SK-N-SH (cell line): Measurements from ENCODE around the gene SSPN. TPM values are rescaled to one million over a fixed set of nuclear protein-coding genes. Genes with fewer than 3 reads are reported as not detected.

Experiments used
- CTCF ChIA-PET: fragments of 300-600, 350-600 bp; formaldehyde crosslinking; extraction: SDS; loops from one replicate; lab custom pipeline; 2021; lab: Yijun Ruan, JAX
- POLR2A ChIA-PET: fragments of 350-600 bp; sonication (Branson Sonifier 250); formaldehyde crosslinking; extraction: SDS; loops from one replicate; lab custom pipeline; 2020; ENCODE audit warnings: antibody characterized with exemption, inconsistent platforms; lab: Yijun Ruan, JAX
- DNase-seq: peaks from one replicate; pipeline ENCODE4 v3.0.0; 2012
- H2AFZ ChIP-seq: fragments of 200-600 bp; sonication (generic); 2 replicates; pipeline ENCODE4 v1.8.1; 2016; ENCODE audit warnings: antibody characterized with exemption, mild to moderate bottlenecking, low read depth
- H3F3A ChIP-seq: fragments of 200-600 bp; sonication (generic); replicated peaks from 2 replicates; pipeline ENCODE3; 2016; ENCODE audit warnings: antibody characterized with exemption, mild to moderate bottlenecking; ENCODE audit not compliant: insufficient read depth
- H3K27ac ChIP-seq, 2 experiments: fragments of 200-500 bp in 1 of 2; fragments of 200-600 bp in 1 of 2; sonication (Bioruptor generic) in 1 of 2; sonication (generic), shearing (Covaris generic) in 1 of 2; 2 replicates each; pipeline versions ENCODE4 v1.5.1 to v1.6.1; 2014 to 2016; ENCODE audit warnings: low read depth in 2 of 2, inconsistent platforms in 1 of 2, low read length in 1 of 2, mild to moderate bottlenecking in 1 of 2, mixed read lengths in 1 of 2
- H3K27me3 ChIP-seq: fragments of 200-600 bp; sonication (generic), shearing (Covaris generic); 2 replicates; pipeline ENCODE4 v1.6.1; 2016; ENCODE audit warnings: mixed run types; ENCODE audit not compliant: insufficient read depth
- H3K36me3 ChIP-seq, 2 experiments: fragments of 200-500 bp in 1 of 2; fragments of 200-600 bp in 1 of 2; sonication (Bioruptor generic) in 1 of 2; sonication (generic) in 1 of 2; replicated peaks in 1 of 2; 2 replicates each; pipeline versions ENCODE3 to v1.5.1; 2014 to 2016; ENCODE audit warnings: low read length in 1 of 2, mild to moderate bottlenecking in 1 of 2; ENCODE audit not compliant: insufficient read depth in 2 of 2, control insufficient read depth in 1 of 2
- H3K4me1 ChIP-seq, 2 experiments: fragments of 200-500 bp in 1 of 2; fragments of 200-600 bp in 1 of 2; sonication (Bioruptor generic) in 1 of 2; sonication (generic), shearing (Covaris generic) in 1 of 2; 2 replicates each; pipeline versions ENCODE4 v1.5.1 to v1.6.1; 2014 to 2016; ENCODE audit warnings: low read depth in 1 of 2, low read length in 1 of 2, mixed run types in 1 of 2; ENCODE audit not compliant: insufficient read depth in 2 of 2, control insufficient read depth in 1 of 2
- H3K4me2 ChIP-seq: fragments of 200-600 bp; sonication (generic), shearing (Covaris generic); 2 replicates; pipeline ENCODE4 v1.6.1; 2017; ENCODE audit warnings: mixed run types
- H3K4me3 ChIP-seq, 2 experiments: fragments of 200-500 bp in 1 of 2; fragments of 200-600 bp in 1 of 2; sonication (Bioruptor generic) in 1 of 2; sonication (generic), shearing (Covaris generic) in 1 of 2; 2 replicates each; pipeline versions ENCODE4 v1.5.1 to v1.8.1; 2014 to 2016; ENCODE audit warnings: low read depth in 2 of 2, inconsistent platforms in 1 of 2, low read length in 1 of 2, mild to moderate bottlenecking in 1 of 2, mixed read lengths in 1 of 2, moderate library complexity in 1 of 2
- H3K79me2 ChIP-seq: fragments of 200-600 bp; sonication (generic); 2 replicates; pipeline ENCODE4 v1.8.1; 2017; ENCODE audit warnings: mild to moderate bottlenecking; ENCODE audit not compliant: insufficient read depth
- H3K9ac ChIP-seq: fragments of 200-600 bp; sonication (generic); 2 replicates; pipeline ENCODE4 v1.6.1; 2017; ENCODE audit warnings: mixed run types
- H3K9me2 ChIP-seq: fragments of 200-600 bp; sonication (generic); 2 replicates; pipeline ENCODE4 v1.6.1; 2017; ENCODE audit warnings: mixed run types
- H3K9me3 ChIP-seq: fragments of 200-600 bp; sonication (generic); 2 replicates; pipeline ENCODE4 v1.6.1; 2017; ENCODE audit warnings: mixed run types, mild to moderate bottlenecking, moderate library complexity
- H4K20me1 ChIP-seq: fragments of 200-600 bp; sonication (generic); 2 replicates; pipeline ENCODE4 v1.6.1; 2017; ENCODE audit warnings: mild to moderate bottlenecking, mixed run types; ENCODE audit not compliant: insufficient read depth
- CHD2 ChIP-seq: fragments of 150-350 bp; IDR thresholded peaks from 2 replicates; pipeline ENCODE4 v1.6.1; 2018; ENCODE audit warnings: low read length; ENCODE audit not compliant: partially characterized antibody
- ELF1 ChIP-seq: IDR thresholded peaks from 2 replicates; pipeline ENCODE4 v1.4.0; 2012
- EP300 ChIP-seq, 2 experiments: IDR thresholded peaks; 2 replicates each; pipeline versions ENCODE4 v1.4.0 to v1.6.1; 2012; ENCODE audit warnings: borderline replicate concordance in 1 of 2, low read depth in 1 of 2, low read length in 1 of 2
- EZH2phosphoT487 ChIP-seq: fragments of 200-600 bp; sonication (generic); IDR thresholded peaks from 2 replicates; pipeline ENCODE4 v1.6.1; 2017; ENCODE audit warnings: low read depth, mixed run types, mild to moderate bottlenecking, antibody characterized with exemption, moderate library complexity, borderline replicate concordance
- FOSL2 ChIP-seq: IDR thresholded peaks from 2 replicates; pipeline ENCODE4 v1.4.0; 2012; ENCODE audit warnings: low read depth, mild to moderate bottlenecking, moderate library complexity, borderline replicate concordance
- FOXJ3 ChIP-seq: sonication (generic); formaldehyde crosslinking; IDR thresholded peaks from 2 replicates; pipeline ENCODE4 v1.5.1; 2020; ENCODE audit warnings: mild to moderate bottlenecking, missing genetic modification reagents
- FOXM1 ChIP-seq: IDR thresholded peaks from 2 replicates; pipeline ENCODE4 v1.4.0; 2012; ENCODE audit warnings: low read depth, mild to moderate bottlenecking
- GABPA ChIP-seq: IDR thresholded peaks from 2 replicates; pipeline ENCODE4 v1.4.0; 2012; ENCODE audit warnings: low read depth, mild to moderate bottlenecking
- GATA2 ChIP-seq: sonication (generic); formaldehyde crosslinking; IDR thresholded peaks from 2 replicates; pipeline ENCODE4 v1.5.0; 2020; ENCODE audit warnings: mild to moderate bottlenecking, missing genetic modification reagents
- IRF3 ChIP-seq: fragments of 150-350 bp; IDR thresholded peaks from 2 replicates; pipeline ENCODE4 v1.6.1; 2016; ENCODE audit warnings: mild to moderate bottlenecking, low read depth, low read length
- JUND ChIP-seq: IDR thresholded peaks from 2 replicates; pipeline ENCODE4 v1.4.0; 2012
- MEF2A ChIP-seq: IDR thresholded peaks from 2 replicates; pipeline ENCODE4 v1.4.0; 2012; ENCODE audit warnings: low read depth, borderline replicate concordance
- MXI1 ChIP-seq: IDR thresholded peaks from 2 replicates; pipeline ENCODE4 v1.6.1; 2012; ENCODE audit warnings: mild to moderate bottlenecking, low read depth, low read length, improper control_type of control experiment
- NFIC ChIP-seq: IDR thresholded peaks from 2 replicates; pipeline ENCODE4 v1.4.0; 2012; ENCODE audit warnings: borderline replicate concordance
- NRF1 ChIP-seq: IDR thresholded peaks from 2 replicates; pipeline ENCODE4 v1.6.1; 2012; ENCODE audit warnings: low read depth, mild to moderate bottlenecking, low read length
- PBX3 ChIP-seq: IDR thresholded peaks from 2 replicates; pipeline ENCODE4; 2012
- RAD21 ChIP-seq: IDR thresholded peaks from 2 replicates; pipeline ENCODE4 v1.6.1; 2012; ENCODE audit warnings: mild to moderate bottlenecking, low read length
- RCOR1 ChIP-seq: fragments of 150-350 bp; IDR thresholded peaks from 2 replicates; pipeline ENCODE4 v1.6.1; 2017; ENCODE audit warnings: antibody characterized with exemption, low read length
- RFX5 ChIP-seq: IDR thresholded peaks from 2 replicates; pipeline ENCODE4 v1.6.1; 2012; ENCODE audit warnings: mild to moderate bottlenecking, improper control_type of control experiment, low read length
- RXRA ChIP-seq: IDR thresholded peaks from 2 replicates; pipeline ENCODE4 v1.4.0; 2012; ENCODE audit warnings: low read depth, mild to moderate bottlenecking, borderline replicate concordance
- SIN3A ChIP-seq: IDR thresholded peaks from 2 replicates; pipeline ENCODE4 v1.6.1; 2012; ENCODE audit warnings: low read depth, mild to moderate bottlenecking, low read length, moderate library complexity, borderline replicate concordance
- SMC3 ChIP-seq: IDR thresholded peaks from 2 replicates; pipeline ENCODE4 v1.6.1; 2012; ENCODE audit warnings: low read depth, low read length, improper control_type of control experiment
- TAF1 ChIP-seq: IDR thresholded peaks from 2 replicates; pipeline ENCODE4 v1.6.1; 2012; ENCODE audit warnings: low read depth, mild to moderate bottlenecking, low read length, moderate library complexity, borderline replicate concordance
- TCF12 ChIP-seq: IDR thresholded peaks from 2 replicates; pipeline ENCODE4 v1.4.0; 2012
- TEAD4 ChIP-seq: IDR thresholded peaks from 2 replicates; pipeline ENCODE4 v1.4.0; 2012; ENCODE audit warnings: mild to moderate bottlenecking, borderline replicate concordance; ENCODE audit not compliant: insufficient read depth
- YY1 ChIP-seq: IDR thresholded peaks from 2 replicates; pipeline ENCODE4 v1.4.0; 2012; ENCODE audit warnings: low read depth, mild to moderate bottlenecking
- WGBS: methylation state at CpG from one replicate; pipeline ENCODE4 v1.1.6; 2017; ENCODE audit warnings: low lambda C conversion rate; 5-methylcytosine and 5-hydroxymethylcytosine counted together
- polyA plus RNA-seq, 3 experiments: library from polyadenylated mRNA; depleted of rRNA; stranded (reverse); fragments of >200 nt; gene quantifications; 2 replicates each; pipeline ENCODE4 v1.2.3, GENCODE V29; 2012
- TF ChIP-seq, protein P1 (sequence below): IDR thresholded peaks from 2 replicates; pipeline ENCODE4 v1.4.0; 2012; ENCODE audit warnings: low read depth, borderline replicate concordance
- TF ChIP-seq, protein P2 (sequence below): IDR thresholded peaks from 2 replicates; pipeline ENCODE4 v1.4.0; 2012; ENCODE audit warnings: low read depth, borderline replicate concordance
- TF ChIP-seq, protein P3 (sequence below): IDR thresholded peaks from 2 replicates; pipeline ENCODE4 v1.4.0; 2012; ENCODE audit warnings: low read depth

SSPN gene
- polyA plus RNA-seq, 1 of the 3 experiments (the other 2 are of a cell fraction), result 5.9 TPM

DNA sequence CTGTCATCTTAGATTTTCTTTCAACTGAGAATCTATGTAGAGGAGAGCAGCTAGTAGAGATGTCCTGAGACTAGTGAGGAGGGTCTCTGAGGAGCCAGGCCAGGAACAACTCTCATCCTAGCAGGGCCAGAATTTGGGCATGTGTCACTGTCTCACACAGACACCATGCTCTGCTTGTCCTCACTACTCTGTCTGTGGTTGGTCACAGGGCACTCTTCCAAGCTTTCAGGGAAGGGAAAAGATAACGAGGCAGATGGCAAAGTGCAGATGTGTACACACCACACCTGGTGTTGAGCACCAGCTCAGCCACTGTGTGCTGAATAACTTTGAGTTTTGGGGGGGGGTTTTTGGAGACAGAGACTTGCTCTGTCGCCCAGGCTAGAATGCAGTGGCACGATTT lies 2.5 kb downstream of the SSPN start:
- 42% methylated on average over 1 of the region's 3 CpGs for WGBS
- peak; percentile 31 for DNase-seq
- Histone ChIP-seq H3K79me2 (no peaks in the 10 kb centered on the region), H3K4me2 (peak overlapping the region; percentile 43; the same call in 1 of the 2 replicates), H2AFZ (no peak overlapping the region), H3F3A (no peaks in the 10 kb centered on the region), H4K20me1 (no peaks in the 10 kb centered on the region), H3K9ac (no peak overlapping the region), H3K27ac (peak overlapping the region in 1 of 2 experiments; percentile 60; a peak in 2 of 4 replicates), H3K36me3 (no peaks in the 10 kb centered on the region), H3K4me1 (peaks cover 9 to 25% of the 10 kb centered on the region in 2 experiments; a peak in 3 of 4 replicates), H3K27me3 (no peaks in the 10 kb centered on the region), H3K9me3 (no peaks in the 10 kb centered on the region), H3K9me2 (no peaks in the 10 kb centered on the region), H3K4me3 (no peak overlapping the region)
- CTCF ChIA-PET, result interaction anchor here (1.0 to 1.5 kb wide), 3 partner anchors 13 to 821 kb away, joined by 3 to 6 read pairs (median 4); no protein-coding TSS in a partner anchor
- no peak for TF ChIP-seq YY1
- no peak for TF ChIP-seq NRF1
- peak; percentile 59; the same call in 1 of the 2 replicates for TF ChIP-seq GATA2 (CRISPR knock-in tag)
- TF ChIP-seq CHD2, result peak; percentile 19
- TF ChIP-seq, protein P1, sequence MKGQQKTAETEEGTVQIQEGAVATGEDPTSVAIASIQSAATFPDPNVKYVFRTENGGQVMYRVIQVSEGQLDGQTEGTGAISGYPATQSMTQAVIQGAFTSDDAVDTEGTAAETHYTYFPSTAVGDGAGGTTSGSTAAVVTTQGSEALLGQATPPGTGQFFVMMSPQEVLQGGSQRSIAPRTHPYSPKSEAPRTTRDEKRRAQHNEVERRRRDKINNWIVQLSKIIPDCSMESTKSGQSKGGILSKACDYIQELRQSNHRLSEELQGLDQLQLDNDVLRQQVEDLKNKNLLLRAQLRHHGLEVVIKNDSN, result no peak
- TF ChIP-seq EZH2phosphoT487, result no peak
- no peak for TF ChIP-seq TAF1
- TF ChIP-seq EP300 (IDR thresholded peaks at IDR 0.05; ENCODE audit: borderline replicate concordance in 1 of 2, low read depth in 1 of 2, low read length in 1 of 2), result peak in 1 of 2 experiments; percentile 52; a peak in 1 of 4 replicates
- TF ChIP-seq, protein P2, sequence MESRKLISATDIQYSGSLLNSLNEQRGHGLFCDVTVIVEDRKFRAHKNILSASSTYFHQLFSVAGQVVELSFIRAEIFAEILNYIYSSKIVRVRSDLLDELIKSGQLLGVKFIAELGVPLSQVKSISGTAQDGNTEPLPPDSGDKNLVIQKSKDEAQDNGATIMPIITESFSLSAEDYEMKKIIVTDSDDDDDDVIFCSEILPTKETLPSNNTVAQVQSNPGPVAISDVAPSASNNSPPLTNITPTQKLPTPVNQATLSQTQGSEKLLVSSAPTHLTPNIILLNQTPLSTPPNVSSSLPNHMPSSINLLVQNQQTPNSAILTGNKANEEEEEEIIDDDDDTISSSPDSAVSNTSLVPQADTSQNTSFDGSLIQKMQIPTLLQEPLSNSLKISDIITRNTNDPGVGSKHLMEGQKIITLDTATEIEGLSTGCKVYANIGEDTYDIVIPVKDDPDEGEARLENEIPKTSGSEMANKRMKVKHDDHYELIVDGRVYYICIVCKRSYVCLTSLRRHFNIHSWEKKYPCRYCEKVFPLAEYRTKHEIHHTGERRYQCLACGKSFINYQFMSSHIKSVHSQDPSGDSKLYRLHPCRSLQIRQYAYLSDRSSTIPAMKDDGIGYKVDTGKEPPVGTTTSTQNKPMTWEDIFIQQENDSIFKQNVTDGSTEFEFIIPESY, result no peak
- no peak for TF ChIP-seq RXRA
- peak; percentile 54; the same call in 1 of the 2 replicates for TF ChIP-seq TCF12
- TF ChIP-seq MEF2A, result no peak
- TF ChIP-seq RFX5, result no peak
- no peak for TF ChIP-seq FOSL2
- TF ChIP-seq ELF1, result no peak
- TF ChIP-seq MXI1, result peak; percentile 61; the same call in 1 of the 2 replicates
- TF ChIP-seq RAD21, result no peak
- TF ChIP-seq, protein P3, sequence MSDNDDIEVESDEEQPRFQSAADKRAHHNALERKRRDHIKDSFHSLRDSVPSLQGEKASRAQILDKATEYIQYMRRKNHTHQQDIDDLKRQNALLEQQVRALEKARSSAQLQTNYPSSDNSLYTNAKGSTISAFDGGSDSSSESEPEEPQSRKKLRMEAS, result no peak
- 0 out of 2 replicates have a peak, but pooled peaks have one; percentile 26 for TF ChIP-seq PBX3
- TF ChIP-seq FOXM1, result no peak
- no peak for TF ChIP-seq JUND
- no peak for TF ChIP-seq FOXJ3 (CRISPR knock-in tag)
- TF ChIP-seq SMC3, result no peak
- no peak; the same call in 1 of the 2 replicates for TF ChIP-seq NFIC
- no peak for TF ChIP-seq IRF3
- TF ChIP-seq SIN3A, result no peak
- peak; percentile 36; the same call in 1 of the 2 replicates for TF ChIP-seq RCOR1
- TF ChIP-seq TEAD4, result no peak
- TF ChIP-seq GABPA, result no peak
- POLR2A ChIA-PET, result no interaction called here
